ENCODE results near the gene SOX4.

DNA sequence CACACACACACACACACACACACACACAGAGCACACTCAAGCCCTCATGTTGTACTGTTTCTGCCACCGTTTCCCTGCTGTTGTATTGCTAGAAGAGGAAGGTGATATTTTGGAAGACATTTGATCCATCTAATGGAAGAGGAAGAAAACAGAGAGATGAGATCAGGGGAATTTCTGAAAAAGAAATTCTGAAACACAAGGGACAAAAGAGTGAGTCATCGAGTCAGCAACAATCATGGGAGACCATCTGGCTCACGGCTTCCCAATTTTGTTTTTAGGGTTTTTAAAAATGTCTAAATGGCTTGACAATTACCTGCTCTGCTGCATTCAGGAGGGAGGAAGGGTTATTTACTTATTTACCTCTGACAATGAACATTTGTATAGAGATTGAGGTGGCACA lies 22.0 kb downstream of the SOX4 start:
- TF ChIP-seq, protein P1, sequence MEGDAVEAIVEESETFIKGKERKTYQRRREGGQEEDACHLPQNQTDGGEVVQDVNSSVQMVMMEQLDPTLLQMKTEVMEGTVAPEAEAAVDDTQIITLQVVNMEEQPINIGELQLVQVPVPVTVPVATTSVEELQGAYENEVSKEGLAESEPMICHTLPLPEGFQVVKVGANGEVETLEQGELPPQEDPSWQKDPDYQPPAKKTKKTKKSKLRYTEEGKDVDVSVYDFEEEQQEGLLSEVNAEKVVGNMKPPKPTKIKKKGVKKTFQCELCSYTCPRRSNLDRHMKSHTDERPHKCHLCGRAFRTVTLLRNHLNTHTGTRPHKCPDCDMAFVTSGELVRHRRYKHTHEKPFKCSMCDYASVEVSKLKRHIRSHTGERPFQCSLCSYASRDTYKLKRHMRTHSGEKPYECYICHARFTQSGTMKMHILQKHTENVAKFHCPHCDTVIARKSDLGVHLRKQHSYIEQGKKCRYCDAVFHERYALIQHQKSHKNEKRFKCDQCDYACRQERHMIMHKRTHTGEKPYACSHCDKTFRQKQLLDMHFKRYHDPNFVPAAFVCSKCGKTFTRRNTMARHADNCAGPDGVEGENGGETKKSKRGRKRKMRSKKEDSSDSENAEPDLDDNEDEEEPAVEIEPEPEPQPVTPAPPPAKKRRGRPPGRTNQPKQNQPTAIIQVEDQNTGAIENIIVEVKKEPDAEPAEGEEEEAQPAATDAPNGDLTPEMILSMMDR (IDR thresholded peaks at IDR 0.05; ENCODE audit: low read depth, low read length), result no peak
- no peak for TF ChIP-seq MAX (IDR thresholded peaks at IDR 0.05; ENCODE audit: low read depth, low read length)
- no peak for TF ChIP-seq POLR2A (IDR thresholded peaks at IDR 0.05; ENCODE audit: extremely low read depth, insufficient read length)
- no peak for TF ChIP-seq MYC (IDR thresholded peaks at IDR 0.05; ENCODE audit: low read depth, low read length)

Measured in NB4 (cell line).